ENCODE measurements around the gene TRIM65.
A peak's percentile ranks its signal among the peaks of the same experiment; 100 is the strongest.
"Not testable (repeated sequence)": the region's sequence is repeated elsewhere in the genome, so short reads cannot be mapped to it uniquely, and the experiment has no call there.

The TRIM65 gene

GRCh38 chr17:75895370-75896155 lies 1.2 kb downstream of the TRIM65 start:
- no peak for DNase-seq

DNA sequence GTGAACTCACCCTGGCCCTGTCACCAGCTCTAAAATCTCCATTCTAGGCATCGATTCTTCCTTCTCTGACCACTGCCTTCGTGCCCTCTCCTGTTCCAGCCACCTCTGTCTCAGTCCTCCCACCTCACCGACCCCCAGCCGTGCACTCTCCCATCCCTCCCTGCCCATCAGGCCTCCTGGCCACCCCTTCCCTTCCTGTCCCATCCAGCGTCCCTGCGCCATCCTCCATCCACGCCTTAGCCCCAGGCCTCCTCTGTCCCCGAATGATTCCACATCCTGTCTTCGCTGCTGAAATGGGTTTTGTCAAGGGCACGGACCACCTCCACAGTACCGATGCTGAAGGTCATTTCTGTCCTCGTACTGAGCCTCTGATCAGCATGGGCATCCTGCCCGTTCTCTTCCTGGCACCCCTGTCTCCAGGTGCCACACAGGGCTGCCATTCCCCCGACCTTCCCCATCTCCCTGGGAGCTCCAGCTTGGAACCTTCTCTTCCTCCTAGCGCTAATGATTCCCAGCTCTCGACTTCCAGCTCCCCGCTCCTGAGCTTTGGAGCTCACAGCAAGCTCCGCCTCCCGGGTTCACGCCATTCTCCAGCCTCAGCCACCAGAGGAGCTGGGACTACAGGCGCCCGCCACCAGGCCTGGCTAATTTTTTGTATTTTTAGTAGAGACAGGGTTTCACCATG lies 2.6 kb downstream of the TRIM65 start:
- DNase-seq: no peak

DNA sequence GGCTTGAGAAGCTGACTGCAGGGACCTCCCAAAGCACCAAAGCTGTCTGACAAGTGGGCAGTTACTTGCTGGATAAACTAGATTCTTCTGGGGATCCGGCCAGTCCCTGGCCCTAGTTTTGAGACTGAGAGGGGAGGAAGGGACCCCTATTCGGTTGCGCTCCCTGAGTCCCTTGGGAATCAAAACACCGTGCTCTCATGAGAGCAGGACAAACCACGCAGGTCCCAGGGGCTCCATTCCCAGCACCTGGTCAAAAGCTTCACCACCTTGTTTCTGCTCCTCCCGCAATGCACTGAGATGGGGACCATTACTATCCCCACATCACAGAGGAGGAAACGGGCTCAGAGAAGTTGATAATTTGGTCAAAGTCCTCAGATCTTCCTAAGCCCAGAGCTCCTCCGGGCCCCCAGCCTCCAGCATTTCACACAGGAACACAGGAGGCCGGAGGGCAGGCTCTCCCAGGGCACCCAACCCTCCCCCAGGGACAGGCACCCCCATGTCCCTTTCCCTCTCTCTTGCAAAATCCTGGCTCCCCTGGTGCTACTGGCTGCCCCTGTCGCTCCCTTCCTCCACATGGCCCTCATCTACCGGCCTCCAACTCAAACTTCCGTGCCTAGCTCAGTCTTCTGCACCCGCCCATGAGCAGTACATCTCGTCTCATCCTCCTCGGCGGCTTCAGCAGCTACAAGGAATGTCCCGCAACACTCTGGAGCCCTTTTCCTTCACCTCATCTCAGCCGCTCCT lies 3.3 kb downstream of the TRIM65 start:
- no peak for DNase-seq

DNA sequence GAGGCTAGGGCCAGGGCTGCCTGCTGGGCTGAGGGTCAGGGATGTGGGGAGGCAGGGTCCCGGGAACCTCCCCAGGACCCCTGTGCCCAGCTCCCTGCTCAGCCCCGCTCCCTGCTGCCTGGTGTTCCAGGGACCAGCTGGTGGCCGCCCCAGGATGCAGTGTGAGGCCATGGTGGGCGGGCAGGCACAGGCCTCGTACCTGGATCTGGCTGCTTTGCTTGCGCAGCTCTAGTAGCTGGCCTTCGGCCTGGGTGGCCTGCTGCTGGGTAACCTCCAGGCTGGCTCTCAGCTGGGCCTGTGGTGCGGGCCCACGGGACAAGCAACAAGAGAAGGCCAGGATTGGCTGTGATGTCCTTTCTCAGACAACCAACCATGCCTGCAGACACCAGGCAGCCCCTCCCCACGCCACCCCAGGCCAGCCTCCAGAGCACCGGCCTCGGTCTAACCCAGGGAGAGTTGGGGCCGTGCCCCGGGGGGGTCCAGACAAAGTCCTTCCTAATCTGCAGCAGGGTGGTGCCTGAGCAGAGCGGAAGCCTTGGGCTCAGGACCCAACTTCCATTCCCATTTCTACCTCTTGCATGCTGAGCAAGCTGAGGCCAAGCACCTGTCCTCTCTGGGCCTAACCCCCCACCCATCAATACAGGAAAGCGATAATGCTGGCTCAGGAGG lies 4.1 kb downstream of the TRIM65 start:
- DNase-seq: no peak

DNA sequence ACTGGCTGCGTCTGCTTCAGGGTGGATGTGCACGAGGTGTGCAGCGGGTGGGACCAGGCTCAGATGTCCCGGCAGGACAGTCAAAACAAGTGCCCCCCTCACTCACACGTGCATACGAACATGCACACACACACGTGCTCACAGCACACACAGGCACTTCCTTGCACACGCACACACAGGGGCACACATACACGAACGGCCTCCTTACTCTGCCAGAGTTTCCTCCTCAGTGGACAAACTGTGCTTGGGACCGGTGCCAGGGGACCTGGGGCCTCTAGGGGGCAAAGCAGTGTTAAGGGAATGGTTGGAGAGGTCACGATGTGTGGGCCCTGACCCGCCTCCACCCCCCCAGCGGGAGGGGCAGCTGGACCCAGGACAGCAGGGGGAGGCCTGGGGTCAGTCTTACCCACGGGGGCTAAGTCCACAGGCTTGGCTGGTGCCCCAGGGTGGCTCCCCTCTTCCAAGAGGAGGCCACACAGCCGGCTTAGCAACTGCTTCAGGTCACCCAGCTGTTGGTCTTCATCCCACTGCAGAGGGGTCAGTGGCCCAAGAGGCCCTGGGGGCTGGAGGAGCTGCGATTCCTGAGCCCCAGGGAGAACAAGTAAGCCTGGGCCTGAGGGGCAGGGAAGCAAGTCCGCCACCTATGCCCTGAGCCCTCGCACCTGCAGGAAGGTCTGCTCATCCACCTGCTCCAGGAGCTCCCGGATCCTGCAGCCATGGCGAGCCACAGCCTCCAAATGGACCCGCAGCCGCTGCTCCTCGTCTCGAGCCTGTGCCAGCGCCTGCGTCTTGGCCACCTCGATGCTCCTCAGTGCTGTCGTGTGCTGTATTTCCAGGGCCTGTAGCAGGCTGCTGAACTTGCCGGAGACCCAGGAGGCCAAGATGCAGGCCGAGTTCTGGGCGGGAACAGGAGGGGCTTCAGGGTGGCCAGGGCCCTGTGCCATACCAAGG lies 4.9 kb downstream of the TRIM65 start:
- DNase-seq: no peak

GRCh38 chr17:75891022-75891604 lies 5.6 kb downstream of the TRIM65 start:
- no peak for DNase-seq

GRCh38 chr17:75889454-75889853 lies 7.3 kb downstream of the TRIM65 start:
- no peak for DNase-seq

- no peak for DNase-seq
These were observed 8.3 kb downstream of the TRIM65 start for GRCh38 chr17:75888484-75888883.

GRCh38 chr17:75885860-75886259 lies 10.9 kb downstream of the TRIM65 start:
- not testable (repeated sequence) for DNase-seq

DNA sequence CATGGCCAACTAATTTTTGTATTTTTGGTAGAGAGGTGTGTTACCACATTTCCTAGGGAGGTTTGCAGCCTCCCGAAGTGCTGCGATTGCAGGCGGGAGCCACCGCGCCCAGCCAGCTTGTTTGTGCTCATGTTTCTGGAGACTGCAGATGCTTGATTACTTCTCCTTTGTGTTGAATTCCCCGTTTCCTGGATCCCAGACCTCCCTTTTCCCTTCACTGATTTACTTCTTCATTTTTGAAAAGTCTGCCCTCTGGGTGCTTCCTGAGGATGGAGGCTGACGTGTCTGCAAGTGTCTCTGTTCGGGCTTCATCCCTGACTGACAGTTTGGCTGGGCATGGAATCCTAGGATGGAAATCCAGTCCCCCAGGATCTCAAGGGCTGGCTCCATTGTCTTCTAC lies 11.3 kb downstream of the TRIM65 start:
- no peak for DNase-seq

GRCh38 chr17:75881678-75882454 lies 14.9 kb downstream of the TRIM65 start:
- DNase-seq: no peak

- no peak for DNase-seq
These were observed 16.5 kb downstream of the TRIM65 start for GRCh38 chr17:75880266-75880665.

DNA sequence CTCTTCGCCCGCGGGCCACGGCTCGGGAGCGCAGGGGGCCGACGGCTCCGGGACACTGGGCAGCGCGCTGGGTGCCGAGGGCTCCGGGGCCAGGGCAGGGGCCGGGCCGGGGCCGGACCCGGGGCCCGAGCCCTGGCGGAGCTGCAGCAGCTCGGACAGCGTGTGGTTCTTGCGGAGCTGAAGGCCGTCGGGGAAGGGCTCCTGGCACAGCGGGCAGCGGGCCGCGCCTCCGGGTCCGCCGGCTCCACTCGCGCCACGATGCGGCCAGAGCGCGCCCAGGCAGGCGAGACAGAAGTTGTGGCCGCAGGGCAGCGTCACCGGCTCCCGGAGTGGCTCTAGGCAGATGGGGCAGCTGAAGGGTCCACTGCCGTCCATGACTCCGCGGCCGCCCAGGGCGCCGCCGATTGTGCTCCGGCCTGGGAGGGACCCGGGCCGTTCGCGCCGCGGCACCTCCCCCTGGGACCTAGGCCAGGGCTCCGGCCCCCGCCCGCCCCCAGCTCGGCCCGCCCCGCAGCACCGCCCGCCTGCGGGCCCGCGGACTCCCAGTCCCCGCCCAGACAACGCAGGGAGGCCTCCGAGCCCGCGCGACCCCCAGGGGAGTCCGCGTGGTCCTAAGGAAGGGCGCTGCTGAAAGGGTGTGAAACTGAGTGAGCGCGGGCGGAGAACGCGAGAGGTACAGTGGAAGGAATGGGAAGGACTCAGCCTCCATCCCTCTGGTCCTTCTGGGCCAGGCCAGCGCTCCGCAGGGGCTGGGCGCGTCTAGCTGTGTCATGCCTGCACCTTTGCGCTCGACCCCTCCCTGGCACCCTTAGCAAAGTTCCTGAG lies 18.4 kb downstream of the TRIM65 start, which contains the start of gene TRIM47:
TRIM47 (minus strand) TSS at position 408 of the 825 bp plus-strand sequence; CDS start at position 375, 33 bp downstream.
- no peak for DNase-seq

DNA sequence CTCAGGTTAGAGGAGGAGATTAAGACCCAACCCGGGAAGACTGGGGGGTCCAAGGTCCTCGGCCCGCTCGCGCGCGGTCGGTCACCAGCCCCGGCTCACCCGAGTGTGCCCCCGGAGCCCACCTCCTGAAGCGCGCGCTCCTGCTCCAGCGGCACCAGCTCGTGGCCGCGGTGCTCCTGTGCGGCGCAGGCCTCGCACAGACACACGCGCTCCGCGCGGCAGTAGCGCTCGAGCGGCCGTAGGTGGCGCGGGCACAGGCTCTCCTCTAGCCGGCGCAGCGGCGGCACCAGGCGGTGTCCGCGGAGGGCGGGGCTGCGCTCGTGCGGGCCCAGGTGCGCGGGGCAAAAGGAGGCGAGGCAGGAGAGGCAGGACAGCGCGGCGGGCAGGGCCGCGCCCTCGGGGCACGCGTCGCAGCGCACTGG lies 19.0 kb downstream of the TRIM65 start:
- DNase-seq: peak; percentile 60 to 62

- DNase-seq: no peak
These were observed 19.6 kb downstream of the TRIM65 start for GRCh38 chr17:75876938-75877751.

- DNase-seq: peak; percentile 64 to 67
These were observed 20.4 kb downstream of the TRIM65 start for GRCh38 chr17:75876190-75876937.

DNA sequence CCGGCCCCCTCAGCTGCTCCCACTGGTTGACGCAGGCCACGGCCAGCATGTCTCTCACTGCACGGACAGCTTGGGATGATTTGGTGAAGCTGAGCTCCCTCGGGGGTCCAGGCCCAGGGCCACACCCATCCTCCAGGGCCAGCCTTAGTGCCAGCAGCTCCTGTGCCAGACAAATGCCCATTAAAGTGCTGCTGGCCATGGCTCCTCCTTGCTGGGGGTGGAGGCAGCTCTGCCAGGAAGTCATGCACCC lies 20.9 kb downstream of the TRIM65 start:
- DNase-seq: no peak
